Measurements from ENCODE around the gene KCNJ15. TPM values are rescaled to one million over a fixed set of nuclear protein-coding genes. Genes with fewer than 3 reads are reported as not detected.

Gene KCNJ15
- total RNA-seq, 1 experiment from 2014 or later = not detected

DNA sequence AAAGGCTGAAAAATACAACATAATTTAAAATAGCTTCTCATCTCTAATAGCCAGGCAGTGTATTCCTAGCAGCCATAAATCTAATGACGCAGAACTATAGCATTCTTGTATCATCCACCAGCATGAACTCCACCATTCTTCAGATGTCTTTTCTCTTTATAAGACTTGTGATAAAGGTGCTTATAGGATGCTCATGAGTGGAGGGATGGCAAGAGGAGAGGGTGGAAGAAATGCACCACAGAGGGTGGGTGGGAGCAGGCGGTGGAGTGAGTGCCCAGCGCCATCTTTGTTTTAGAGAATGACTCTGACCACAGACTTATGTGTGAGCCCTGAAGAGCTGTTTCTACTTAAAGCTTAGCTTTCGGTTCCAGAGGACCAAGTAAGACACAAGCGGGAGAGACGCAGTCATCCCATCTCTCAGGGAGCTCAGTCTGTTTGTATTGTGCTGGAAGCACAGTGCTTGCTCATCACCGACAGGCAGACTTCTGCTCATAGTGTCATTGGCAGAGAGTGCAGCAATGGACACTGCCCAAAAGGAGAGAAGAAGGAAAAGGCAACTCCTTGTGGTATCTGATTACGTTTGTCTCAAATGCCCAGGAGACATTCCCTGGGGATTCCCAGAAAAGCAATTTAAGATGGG lies 65.6 kb downstream of the KCNJ15 start:
- Histone ChIP-seq H3K79me2 (ENCODE audit: insufficient read depth, low read length) (no peaks in the 10 kb centered on the region), H3K9me3 (ENCODE audit: control insufficient read depth in 1 of 2, insufficient read depth in 1 of 2, low read depth in 1 of 2, low read length in 2 of 2) (peaks cover 0 to 2% of the 10 kb centered on the region in 2 experiments; a peak in 1 of 4 replicates), H4K20me1 (ENCODE audit: insufficient read depth) (no peaks in the 10 kb centered on the region), H3K4me1 (ENCODE audit: control insufficient read depth in 1 of 2, insufficient read depth in 2 of 2, low read length in 2 of 2) (no peaks in the 10 kb centered on the region), H3K36me3 (ENCODE audit: control insufficient read depth in 1 of 2, insufficient read depth in 2 of 2, low read length in 2 of 2) (no peaks in the 10 kb centered on the region), H2AFZ (ENCODE audit: low read depth, low read length, poor library complexity, severe bottlenecking) (no peak overlapping the region), H3K4me2 (ENCODE audit: low read length) (no peak overlapping the region), H3K27ac (ENCODE audit: low read depth, low read length) (no peak overlapping the region), H3K9me2 (ENCODE audit: insufficient read depth) (no peaks in the 10 kb centered on the region), H3K9ac (ENCODE audit: low read length) (no peak overlapping the region), H3K27me3 (ENCODE audit: insufficient read depth, low read length) (no peaks in the 10 kb centered on the region), H3K4me3 (replicated peaks in 1 of 2; ENCODE audit: low read depth in 1 of 2, low read length in 2 of 2) (no peak overlapping the region)
- intact Hi-C loops (cut with micrococcal nuclease) = no loop called here
- no TSS peak for BruUV-seq (replicated peaks)
- RAD21 ChIA-PET (ENCODE audit: low non-redundant PET in 1 of 2, low total read pairs in 2 of 2, uncharacterized antibody in 2 of 2, unreplicated experiment in 2 of 2) = no interaction called here
- DNase-seq (ENCODE audit: low read depth, low spot score) (no peak), ATAC-seq (no peak)
- POLR2A ChIA-PET = no interaction called here
- TF ChIP-seq FOSL1 (IDR thresholded peaks at IDR 0.05; ENCODE audit: low read depth) (no peak), TCF7L2 (IDR thresholded peaks at IDR 0.05; ENCODE audit: borderline replicate concordance, extremely low read depth, insufficient read depth, insufficient read length) (no peak), CEBPB (IDR thresholded peaks at IDR 0.05; ENCODE audit: low read depth) (no peak), RAD21 (IDR thresholded peaks at IDR 0.05; ENCODE audit: low read depth) (no peak), POLR2A (IDR thresholded peaks at IDR 0.05; ENCODE audit: borderline replicate concordance, extremely low read depth, insufficient read depth, insufficient read length) (no peak)
- TF ChIP-seq, protein P1, sequence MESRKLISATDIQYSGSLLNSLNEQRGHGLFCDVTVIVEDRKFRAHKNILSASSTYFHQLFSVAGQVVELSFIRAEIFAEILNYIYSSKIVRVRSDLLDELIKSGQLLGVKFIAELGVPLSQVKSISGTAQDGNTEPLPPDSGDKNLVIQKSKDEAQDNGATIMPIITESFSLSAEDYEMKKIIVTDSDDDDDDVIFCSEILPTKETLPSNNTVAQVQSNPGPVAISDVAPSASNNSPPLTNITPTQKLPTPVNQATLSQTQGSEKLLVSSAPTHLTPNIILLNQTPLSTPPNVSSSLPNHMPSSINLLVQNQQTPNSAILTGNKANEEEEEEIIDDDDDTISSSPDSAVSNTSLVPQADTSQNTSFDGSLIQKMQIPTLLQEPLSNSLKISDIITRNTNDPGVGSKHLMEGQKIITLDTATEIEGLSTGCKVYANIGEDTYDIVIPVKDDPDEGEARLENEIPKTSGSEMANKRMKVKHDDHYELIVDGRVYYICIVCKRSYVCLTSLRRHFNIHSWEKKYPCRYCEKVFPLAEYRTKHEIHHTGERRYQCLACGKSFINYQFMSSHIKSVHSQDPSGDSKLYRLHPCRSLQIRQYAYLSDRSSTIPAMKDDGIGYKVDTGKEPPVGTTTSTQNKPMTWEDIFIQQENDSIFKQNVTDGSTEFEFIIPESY (IDR thresholded peaks at IDR 0.05; ENCODE audit: extremely low read depth, insufficient replicate concordance, low read length) = no peak
- TF ChIP-seq, protein P2, sequence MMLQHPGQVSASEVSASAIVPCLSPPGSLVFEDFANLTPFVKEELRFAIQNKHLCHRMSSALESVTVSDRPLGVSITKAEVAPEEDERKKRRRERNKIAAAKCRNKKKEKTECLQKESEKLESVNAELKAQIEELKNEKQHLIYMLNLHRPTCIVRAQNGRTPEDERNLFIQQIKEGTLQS (IDR thresholded peaks at IDR 0.05) = no peak
- CTCF ChIA-PET = interaction anchor here (0.6 kb wide), 1 partner anchor 190 kb away, joined by 3 read pairs; no protein-coding TSS in a partner anchor

All from HCT116 (cell line).